K562 (cell line): Measurements from ENCODE around the gene TMEM187. TPM values are rescaled to one million over a fixed set of nuclear protein-coding genes. Genes with fewer than 3 reads are reported as not detected.
"Not testable (repeated sequence)": the region's sequence is repeated elsewhere in the genome, so short reads cannot be mapped to it uniquely, and the experiment has no call there.

Experiments used
- ATAC-seq: fragments of 200-7000 bp; cut with Tn5 transposase; 3 replicates; pipeline ENCODE4 v1.9.1; 2020; ENCODE audit warnings: moderate library complexity
- BruUV-seq: library from RNA; stranded (reverse); fragments of 400-500 nt; replicated peaks from 2 replicates; lab custom pipeline; 2021; lab: Mats Ljungman, UMichigan
- CTCF ChIA-PET: fragments of 300-600 bp; formaldehyde crosslinking; extraction: SDS; loops from one replicate; lab custom pipeline; 2021; ENCODE audit warnings: low intra/inter-chr PET ratio; lab: Yijun Ruan, JAX
- POLR2A ChIA-PET: fragments of 300-600, 350-650 bp; sonication (Branson Sonifier 250); formaldehyde crosslinking; extraction: SDS; loops from one replicate; lab custom pipeline; 2021; ENCODE audit warnings: antibody characterized with exemption, inconsistent platforms; lab: Yijun Ruan, JAX
- DNase-seq, 4 experiments: peaks; one replicate each; pipeline versions ENCODE4 v3.0.0 to v3.0.0-alpha.2; 2011 to 2018; ENCODE audit warnings: low spot score in 3 of 4, mixed read lengths in 3 of 4; ENCODE audit errors: extremely low read depth in 1 of 4
- FAIRE-seq: peaks from 2 replicates; lab custom pipeline; 2011; peaks lifted over from hg19 to GRCh38; lab: Jason Lieb, UNC
- H2AFZ ChIP-seq: 2 replicates; pipeline ENCODE4 v1.6.0; 2011; ENCODE audit warnings: low read depth, low read length, control low read depth, inconsistent platforms
- H3K27ac ChIP-seq: fragments of 200-600 bp; 3 replicates; pipeline ENCODE4 v1.8.0; 2011; ENCODE audit warnings: low read depth, mild to moderate bottlenecking, control low read depth, inconsistent platforms, low read length, moderate library complexity, mixed read lengths; ENCODE audit errors: extremely low read depth
- H3K27me3 ChIP-seq, 2 experiments: fragments of 300-600 bp in 1 of 2; 2 replicates in 1 of 2; 3 replicates in 1 of 2; pipeline versions ENCODE4 v1.6.0 to v1.8.0; 2011; ENCODE audit warnings: inconsistent platforms in 2 of 2, low read length in 2 of 2, mild to moderate bottlenecking in 1 of 2, mixed read lengths in 1 of 2, moderate library complexity in 1 of 2; ENCODE audit not compliant: control insufficient read depth in 2 of 2, insufficient read depth in 2 of 2
- H3K36me3 ChIP-seq: fragments of 300-600 bp; 3 replicates; pipeline ENCODE4 v1.8.0; 2011; ENCODE audit warnings: mild to moderate bottlenecking, low read length, inconsistent platforms; ENCODE audit not compliant: control insufficient read depth, insufficient read depth
- H3K4me1 ChIP-seq, 2 experiments: fragments of 200-600 bp in 1 of 2; replicated peaks in 1 of 2; 2 replicates in 1 of 2; 3 replicates in 1 of 2; pipeline versions ENCODE4 v1.5.1 to v1.8.0; 2011; ENCODE audit warnings: inconsistent platforms in 2 of 2, low read length in 2 of 2, mild to moderate bottlenecking in 1 of 2, mixed read lengths in 1 of 2, moderate library complexity in 1 of 2; ENCODE audit not compliant: control insufficient read depth in 2 of 2, insufficient read depth in 2 of 2
- H3K4me2 ChIP-seq: 2 replicates; pipeline ENCODE4 v1.6.1; 2011; ENCODE audit warnings: low read length, control low read depth, inconsistent platforms, mixed read lengths; ENCODE audit not compliant: insufficient read depth
- H3K4me3 ChIP-seq: fragments of 200-600 bp; sonication (generic), shearing (Covaris generic); 2 replicates; pipeline ENCODE4 v1.5.1; 2016; ENCODE audit warnings: control low read depth, inconsistent platforms
- H3K79me2 ChIP-seq: fragments of 200-600 bp; 3 replicates; pipeline ENCODE4 v1.8.0; 2011; ENCODE audit warnings: low read length, inconsistent platforms; ENCODE audit not compliant: control insufficient read depth, insufficient read depth
- H3K9ac ChIP-seq, 2 experiments: 2 replicates each; pipeline versions ENCODE4 v1.6.0 to v1.6.1; 2011; ENCODE audit warnings: low read depth in 2 of 2, low read length in 2 of 2, control low read depth in 1 of 2, inconsistent platforms in 1 of 2, mild to moderate bottlenecking in 1 of 2, mixed read lengths in 1 of 2; ENCODE audit not compliant: insufficient read depth in 1 of 2
- H3K9me1 ChIP-seq: one replicate; pipeline ENCODE4 v1.6.0; 2011; ENCODE audit warnings: inconsistent platforms, mild to moderate bottlenecking, low read length, moderate library complexity; ENCODE audit not compliant: control insufficient read depth, insufficient read depth
- H3K9me3 ChIP-seq: replicated peaks from 2 replicates; pipeline ENCODE4 v1.5.1; 2011; ENCODE audit warnings: low read depth, low read length, inconsistent platforms; ENCODE audit not compliant: control insufficient read depth, insufficient read depth
- H4K20me1 ChIP-seq: replicated peaks from 2 replicates; pipeline ENCODE4 v1.6.1; 2011; ENCODE audit warnings: low read length, inconsistent platforms, mixed read lengths; ENCODE audit not compliant: control insufficient read depth, insufficient read depth
- EGR1 ChIP-seq: fragments of 450-650 bp; conservative IDR thresholded peaks from 2 replicates; pipeline ENCODE4 v1.6.1; 2017; ENCODE audit warnings: mild to moderate bottlenecking
- NUFIP1 ChIP-seq: fragments of 450-650 bp; IDR thresholded peaks from 2 replicates; pipeline ENCODE4 v1.6.1; 2018; ENCODE audit not compliant: partially characterized antibody
- ZNF263 ChIP-seq: sonication (generic); formaldehyde crosslinking; IDR thresholded peaks from 2 replicates; pipeline ENCODE4 v1.8.0; 2022; ENCODE audit warnings: mild to moderate bottlenecking, missing genetic modification reagents, borderline replicate concordance
- WGBS: fragments of 100-300 bp; shearing (Covaris generic); methylation state at CpG from one replicate; pipeline ENCODE4 v1.1.6; 2016; ENCODE audit warnings: low coverage, mixed read lengths; ENCODE audit not compliant: insufficient coverage; ENCODE audit errors: missing lambda C conversion rate; 5-methylcytosine and 5-hydroxymethylcytosine counted together
- in situ Hi-C: fragments of 300-500 bp; cut with MboI; formaldehyde crosslinking; loops from 4 replicates; pipeline ENCODE4 v1.15.0; 2018; ENCODE audit warnings: inconsistent platforms, mixed read lengths
- intact Hi-C: fragments of 100-400 bp; cut with micrococcal nuclease; formaldehyde crosslinking; loops from 2 replicates; pipeline ENCODE4 v1.14.2; 2022
- polyA plus RNA-seq, 8 experiments: library from polyadenylated mRNA; depleted of rRNA in 4 of 8; stranded (reverse) in 5 of 8; unstranded in 3 of 8; fragments of >200 nt; fragmentation: Nextera tagmentation in 2 of 8; fragmentation: Illumina TruSeq in 1 of 8; extraction: Ambion mirVana in 2 of 8; extraction: Trizol in 1 of 8; gene quantifications; 2 replicates each; pipeline versions ENCODE4 v1.2.1 to v1.2.3, GENCODE V29; 2011 to 2014; ENCODE audit warnings: inconsistent platforms in 1 of 8, missing spikeins in 1 of 8
- total RNA-seq, 7 experiments: library from RNA; depleted of rRNA in 6 of 7; stranded (reverse); fragments of >200 nt in 6 of 7; fragmentation: Illumina TruSeq in 2 of 7; extraction: Trizol in 2 of 7; gene quantifications; 2 replicates each; pipeline versions ENCODE4 v1.2.1 to v1.2.3, GENCODE V29; 2011 to 2021; ENCODE audit warnings: low replicate concordance in 1 of 7

The TMEM187 gene
- total and polyA plus RNA-seq, 9 of the 15 experiments (the other 6 are each of a cell fraction or from before 2014, with no cell fraction given), result 0.13 to 6.4 (median 1.6) TPM

DNA sequence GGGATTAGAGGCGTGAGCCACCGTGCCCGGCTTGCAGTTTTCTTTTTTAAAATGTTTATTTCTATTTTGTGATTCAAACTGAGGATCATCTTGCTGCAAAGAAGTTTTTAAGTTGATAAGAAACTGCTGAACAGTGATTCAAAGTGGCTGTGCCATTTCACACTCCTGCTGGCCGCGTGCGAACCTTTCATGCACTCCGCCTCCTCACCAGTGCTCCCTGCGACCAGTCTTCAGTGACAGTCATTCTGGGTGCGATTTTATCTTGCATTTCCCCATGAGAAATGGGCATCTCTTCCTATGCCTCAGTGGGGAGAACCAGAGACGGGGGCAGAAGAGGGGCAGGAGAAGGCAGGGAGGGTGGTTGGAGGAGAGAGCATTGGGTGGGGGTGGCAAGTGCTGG lies 21.4 kb downstream of the TMEM187 start:
- Histone ChIP-seq H3K9me1 (no peaks in the 10 kb centered on the region), H2AFZ (no peak overlapping the region), H3K4me1 (peaks cover 0 to 15% of the 10 kb centered on the region in 2 experiments; a peak in 3 of 5 replicates), H3K79me2 (no peaks in the 10 kb centered on the region), H4K20me1 (no peaks in the 10 kb centered on the region), H3K9me3 (no peaks in the 10 kb centered on the region), H3K4me3 (no peak overlapping the region), H3K27ac (no peak overlapping the region), H3K4me2 (no peak overlapping the region), H3K9ac (no peak overlapping the region; a peak in 1 of 4 replicates), H3K36me3 (no peaks in the 10 kb centered on the region), H3K27me3 (no peaks in the 10 kb centered on the region)
- ChIA-PET CTCF (no interaction called here), POLR2A (no interaction called here)
- no TSS peak for BruUV-seq
- no peak for FAIRE-seq
- no peak for DNase-seq
- no peak for TF ChIP-seq NUFIP1
- TF ChIP-seq EGR1, result 0 out of 2 replicates have a peak, but pooled peaks have one; percentile 10
- peak; percentile 72 for TF ChIP-seq ZNF263 (CRISPR knock-in tag)
- 53% methylated on average over 10 of the region's 10 CpGs for WGBS
- intact Hi-C loops (no loop called here), in situ Hi-C loops (no loop called here)
- ATAC-seq, result no peak

DNA sequence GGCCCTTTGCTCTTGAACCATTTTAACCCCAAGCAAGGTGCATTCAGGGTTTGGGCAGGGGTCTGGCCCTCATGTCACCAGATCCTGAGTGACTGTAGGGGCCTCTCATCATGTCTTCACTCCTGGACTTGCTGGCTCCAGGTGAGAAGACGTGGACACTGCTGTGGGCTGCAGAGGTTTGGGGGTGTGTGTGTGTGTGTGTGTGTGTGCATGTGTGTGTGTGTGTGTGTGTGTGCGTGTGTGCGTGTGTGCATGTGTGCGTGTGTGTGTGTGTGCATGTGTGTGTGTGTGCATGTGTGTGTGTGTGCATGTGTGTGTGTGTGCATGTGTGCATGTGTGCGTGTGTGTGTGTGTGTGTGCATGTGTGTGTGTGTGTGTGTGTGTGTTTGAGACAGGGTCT lies 21.8 kb downstream of the TMEM187 start:
- H4K20me1 ChIP-seq, BruUV-seq, in situ Hi-C loops, H3K79me2 ChIP-seq, FAIRE-seq, H2AFZ ChIP-seq, H3K27ac ChIP-seq, CTCF ChIA-PET, ATAC-seq, intact Hi-C loops, POLR2A ChIA-PET, H3K36me3 ChIP-seq, H3K27me3 ChIP-seq, DNase-seq, H3K4me3 ChIP-seq, H3K9me1 ChIP-seq, H3K9ac ChIP-seq, H3K4me2 ChIP-seq, H3K9me3 ChIP-seq: not testable (repeated sequence)
- 100% methylated on average over 1 of the region's 5 CpGs for WGBS
- peaks cover 0 to 14% of the 10 kb centered on the region in 2 experiments; a peak in 3 of 5 replicates for H3K4me1 ChIP-seq
